ENCODE measurements around the gene TMEM184B.

GRCh38 chr22:38258895-38259294 is 13.9 kb downstream of the TMEM184B start:
- TF ChIP-seq EZH2 (IDR thresholded peaks at IDR 0.05; ENCODE audit: low read length) (no peak), CTCF (optimal IDR thresholded peaks at IDR 0.05 in 1 of 3, IDR thresholded peaks at IDR 0.05 in 1 of 3, conservative IDR thresholded peaks at IDR 0.05 in 1 of 3; ENCODE audit: extremely low read depth in 1 of 3, insufficient read depth in 2 of 3, low read length in 3 of 3) (no peak)

Data from keratinocyte (primary cell).